Measurements from ENCODE around the gene VPS8. TPM values are rescaled to one million over a fixed set of nuclear protein-coding genes. Genes with fewer than 3 reads are reported as not detected.

The VPS8 gene
- total RNA-seq, 3 donors from 2014 or later = 52.2 to 86.3 (median 61.9) TPM

DNA sequence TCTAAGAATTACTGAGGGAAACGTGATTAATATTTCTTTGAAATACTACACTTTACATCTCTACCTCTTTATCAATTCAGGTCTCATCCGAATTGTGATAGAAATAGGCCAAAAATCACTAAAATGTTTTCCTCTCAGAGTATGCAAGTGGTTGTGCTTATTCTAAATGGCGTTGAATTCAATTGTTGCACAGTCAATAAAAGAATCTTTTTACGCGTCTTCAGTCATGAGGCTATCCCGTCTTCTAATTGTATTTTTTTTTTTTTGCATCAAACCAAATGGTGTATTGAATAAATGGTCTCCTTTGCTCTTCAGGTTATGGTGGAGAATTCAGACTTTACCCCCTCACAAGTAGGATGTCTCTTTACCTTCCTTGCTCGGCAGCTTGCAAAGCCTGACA is 112.6 kb downstream of the VPS8 start:
- intact Hi-C loops (cut with DNase I; ENCODE audit: low total_unique reads) = no loop called here
- H3K36me3 ChIP-seq = peaks cover 5% of the 10 kb centered on the region

GRCh38 chr3:184927796-184928315 is 115.9 kb downstream of the VPS8 start:
- Histone ChIP-seq H3K27me3 (no peaks in the 10 kb centered on the region), H3K4me3 (no peak overlapping the region), H3K9me3 (no peaks in the 10 kb centered on the region), H3K27ac (no peak overlapping the region), H3K4me1 (no peaks in the 10 kb centered on the region), H3K36me3 (peaks cover 5% of the 10 kb centered on the region)
- intact Hi-C loops (cut with DNase I; ENCODE audit: low total_unique reads) = no loop called here
- no peak for DNase-seq (ENCODE audit: low spot score in 2 of 2)
- no peak for TF ChIP-seq POLR2AphosphoS5 (IDR thresholded peaks at IDR 0.05)

More for the DNA sequence above, 112.6 kb downstream of the VPS8 start:
- no peaks in the 10 kb centered on the region for H3K27me3 ChIP-seq
- no peak overlapping the region for H3K27ac ChIP-seq
- no peak for TF ChIP-seq CTCF (IDR thresholded peaks at IDR 0.05)
- TF ChIP-seq POLR2A (IDR thresholded peaks at IDR 0.05) = no peak
- TF ChIP-seq POLR2AphosphoS5 (IDR thresholded peaks at IDR 0.05) = no peak
- H3K4me1 ChIP-seq = no peaks in the 10 kb centered on the region
- H3K4me3 ChIP-seq = no peak overlapping the region
- no peak for DNase-seq (ENCODE audit: low spot score in 2 of 2)
- H3K9me3 ChIP-seq = no peaks in the 10 kb centered on the region

GRCh38 chr3:184932777-184933176 is 120.8 kb downstream of the VPS8 start:
- Histone ChIP-seq H3K27ac (no peak overlapping the region), H3K4me1 (no peaks in the 10 kb centered on the region), H3K4me3 (no peak overlapping the region), H3K27me3 (no peaks in the 10 kb centered on the region), H3K9me3 (no peaks in the 10 kb centered on the region), H3K36me3 (peaks cover 4% of the 10 kb centered on the region)
- TF ChIP-seq CTCF (IDR thresholded peaks at IDR 0.05) (no peak), POLR2A (IDR thresholded peaks at IDR 0.05) (no peak)
- intact Hi-C loops (cut with DNase I; ENCODE audit: low total_unique reads) = no loop called here
- no peak for DNase-seq (ENCODE audit: low spot score in 2 of 2)

DNA sequence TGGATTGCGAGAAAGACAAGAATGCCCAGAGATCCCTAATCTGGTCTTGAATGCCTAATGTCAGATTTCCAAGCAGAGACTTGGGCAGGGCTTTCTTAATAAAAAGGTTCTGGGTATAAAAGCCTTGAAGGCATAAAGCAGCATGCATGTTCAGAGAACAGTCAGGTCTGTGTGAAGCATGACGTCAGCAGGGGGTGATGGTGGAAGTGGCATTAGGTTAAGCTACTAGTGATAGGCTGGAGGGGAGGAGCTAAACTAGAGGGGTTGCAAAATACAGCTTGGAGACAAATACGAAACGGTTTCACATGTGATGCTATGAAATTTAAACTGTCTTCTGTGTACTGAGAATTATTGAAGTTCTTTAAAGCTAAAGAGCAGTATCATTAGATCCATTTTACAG is 125.6 kb downstream of the VPS8 start:
- no peak overlapping the region for H3K27ac ChIP-seq
- no peak for DNase-seq (ENCODE audit: low spot score in 2 of 2)
- no peaks in the 10 kb centered on the region for H3K36me3 ChIP-seq
- intact Hi-C loops (cut with DNase I; ENCODE audit: low total_unique reads) = no loop called here
- TF ChIP-seq CTCF (IDR thresholded peaks at IDR 0.05) (no peak), POLR2AphosphoS5 (IDR thresholded peaks at IDR 0.05) (no peak), POLR2A (IDR thresholded peaks at IDR 0.05) (no peak)
- H3K4me3 ChIP-seq = no peak overlapping the region
- H3K27me3 ChIP-seq = no peaks in the 10 kb centered on the region
- no peaks in the 10 kb centered on the region for H3K4me1 ChIP-seq
- H3K9me3 ChIP-seq = no peaks in the 10 kb centered on the region

GRCh38 chr3:184941408-184941807 is 129.4 kb downstream of the VPS8 start:
- no peak for TF ChIP-seq POLR2AphosphoS5 (IDR thresholded peaks at IDR 0.05)
- no peak for TF ChIP-seq POLR2A (IDR thresholded peaks at IDR 0.05)
- TF ChIP-seq CTCF (IDR thresholded peaks at IDR 0.05) = no peak
- H3K27me3 ChIP-seq = no peaks in the 10 kb centered on the region
- H3K4me1 ChIP-seq = no peaks in the 10 kb centered on the region
- no peaks in the 10 kb centered on the region for H3K9me3 ChIP-seq
- no peak for DNase-seq (ENCODE audit: low spot score in 2 of 2)
- H3K36me3 ChIP-seq = no peaks in the 10 kb centered on the region
- no peak overlapping the region for H3K4me3 ChIP-seq
- no peak overlapping the region for H3K27ac ChIP-seq
- intact Hi-C loops (cut with DNase I; ENCODE audit: low total_unique reads) = no loop called here

GRCh38 chr3:184942735-184943134 is 130.8 kb downstream of the VPS8 start:
- no peaks in the 10 kb centered on the region for H3K4me1 ChIP-seq
- H3K27me3 ChIP-seq = no peaks in the 10 kb centered on the region
- intact Hi-C loops (cut with DNase I; ENCODE audit: low total_unique reads) = no loop called here
- H3K9me3 ChIP-seq = no peaks in the 10 kb centered on the region
- TF ChIP-seq POLR2AphosphoS5 (IDR thresholded peaks at IDR 0.05) = no peak
- no peak for TF ChIP-seq POLR2A (IDR thresholded peaks at IDR 0.05)
- TF ChIP-seq CTCF (IDR thresholded peaks at IDR 0.05) = no peak
- H3K4me3 ChIP-seq = no peak overlapping the region
- H3K27ac ChIP-seq = no peak overlapping the region
- no peak for DNase-seq (ENCODE audit: low spot score in 2 of 2)
- H3K36me3 ChIP-seq = no peaks in the 10 kb centered on the region

All from breast epithelium (tissue), 4 donors.